CD4-positive, alpha-beta T cell treated with Interleukin-4 for 4 hours (primary cell): ENCODE measurements around the gene WWC1.
"Not testable (repeated sequence)": the region's sequence is repeated elsewhere in the genome, so short reads cannot be mapped to it uniquely, and the experiment has no call there.

Experiments used
- DNase-seq: peaks from one replicate; pipeline ENCODE4 v3.0.0-alpha.2; 2020

The WWC1 gene

DNA sequence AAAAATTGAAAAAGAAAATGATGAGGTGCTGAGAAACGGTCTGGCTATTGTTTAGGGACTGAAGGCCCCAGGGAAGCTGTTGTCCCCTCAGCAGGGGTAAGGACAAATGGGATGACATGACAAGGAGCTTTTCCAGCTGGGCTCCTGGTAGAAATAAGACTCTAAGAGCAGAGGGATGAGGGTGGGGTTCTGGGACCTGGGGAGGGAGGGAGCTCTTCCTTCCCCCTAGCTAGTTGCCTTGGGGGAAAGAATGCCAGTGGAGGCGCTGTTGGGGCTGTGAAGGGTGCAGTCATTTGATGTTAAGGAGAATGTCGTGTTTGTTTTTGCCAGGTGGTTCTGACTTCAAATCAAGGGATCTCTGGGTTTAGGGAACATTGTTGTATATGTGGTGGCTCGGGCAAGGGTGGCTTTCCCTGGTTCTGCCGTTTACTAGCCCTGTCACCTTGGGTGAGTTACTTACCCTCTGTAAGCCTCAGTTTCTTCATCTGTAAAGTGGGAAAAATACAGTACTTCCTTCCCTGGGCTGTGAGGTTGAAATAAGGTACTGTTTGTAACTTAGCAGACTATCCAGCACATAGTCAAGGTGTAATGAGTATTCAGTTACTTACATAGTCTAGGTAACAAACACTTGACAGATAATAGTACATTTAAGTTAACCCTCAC is 47.8 kb downstream of the WWC1 start:
- DNase-seq, result no peak

DNA sequence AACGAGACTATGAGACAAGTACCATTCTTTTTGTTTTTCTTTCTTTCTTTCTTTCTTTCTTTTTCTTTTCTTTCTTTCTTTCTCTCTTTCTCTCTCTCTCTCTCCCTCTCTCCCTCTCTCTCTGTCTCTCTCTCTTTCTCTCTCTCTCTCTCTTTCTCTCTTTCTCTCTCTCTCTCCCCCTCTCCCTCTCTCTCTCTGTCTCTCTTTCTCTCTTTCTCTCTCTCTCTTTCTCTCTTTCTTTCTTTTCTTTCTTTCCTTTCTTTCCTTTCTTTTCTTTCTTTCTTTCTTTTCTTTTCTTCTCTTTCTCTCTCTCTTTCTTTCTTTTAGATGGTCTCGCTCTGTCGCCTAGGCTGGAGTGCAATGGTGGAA is 48.3 kb downstream of the WWC1 start:
- DNase-seq, result not testable (repeated sequence)

DNA sequence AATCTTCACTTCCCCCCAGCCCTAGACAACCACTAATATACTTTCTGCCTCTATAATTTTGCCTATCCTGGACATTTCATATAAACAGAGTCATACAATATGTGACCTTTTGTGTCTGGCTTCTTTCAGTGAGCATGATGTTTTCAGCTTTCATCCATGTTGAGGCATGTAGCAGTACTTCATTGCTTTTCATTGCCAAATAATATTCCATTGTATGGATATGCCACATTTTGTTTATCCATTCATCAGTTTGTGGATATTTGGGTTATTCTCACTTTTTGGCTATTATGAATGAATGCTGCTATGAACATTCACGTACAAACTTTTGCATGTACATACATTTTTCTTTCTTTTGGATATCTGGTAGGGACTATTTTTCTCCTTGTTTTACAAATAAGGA is 49.0 kb downstream of the WWC1 start:
- no peak for DNase-seq

DNA sequence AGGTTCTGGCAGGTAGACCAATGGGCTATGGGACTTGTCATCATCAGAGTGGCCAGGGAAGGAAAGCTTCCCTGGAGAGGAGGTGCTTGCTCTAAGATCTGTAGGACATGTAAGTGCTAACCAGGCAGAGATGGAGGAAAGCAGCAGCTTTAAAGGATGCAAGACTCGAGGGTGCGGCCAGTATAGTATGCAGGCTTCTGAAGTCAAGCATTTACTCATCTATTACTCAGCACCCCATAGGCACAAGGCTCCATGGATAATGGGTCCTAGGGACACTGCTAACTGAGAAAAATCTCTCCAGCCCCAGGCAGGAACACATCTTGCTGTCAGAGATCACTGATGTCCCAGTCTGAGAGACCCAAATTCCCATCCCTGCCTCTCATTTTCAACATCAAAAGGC is 49.7 kb downstream of the WWC1 start:
- no peak for DNase-seq

DNA sequence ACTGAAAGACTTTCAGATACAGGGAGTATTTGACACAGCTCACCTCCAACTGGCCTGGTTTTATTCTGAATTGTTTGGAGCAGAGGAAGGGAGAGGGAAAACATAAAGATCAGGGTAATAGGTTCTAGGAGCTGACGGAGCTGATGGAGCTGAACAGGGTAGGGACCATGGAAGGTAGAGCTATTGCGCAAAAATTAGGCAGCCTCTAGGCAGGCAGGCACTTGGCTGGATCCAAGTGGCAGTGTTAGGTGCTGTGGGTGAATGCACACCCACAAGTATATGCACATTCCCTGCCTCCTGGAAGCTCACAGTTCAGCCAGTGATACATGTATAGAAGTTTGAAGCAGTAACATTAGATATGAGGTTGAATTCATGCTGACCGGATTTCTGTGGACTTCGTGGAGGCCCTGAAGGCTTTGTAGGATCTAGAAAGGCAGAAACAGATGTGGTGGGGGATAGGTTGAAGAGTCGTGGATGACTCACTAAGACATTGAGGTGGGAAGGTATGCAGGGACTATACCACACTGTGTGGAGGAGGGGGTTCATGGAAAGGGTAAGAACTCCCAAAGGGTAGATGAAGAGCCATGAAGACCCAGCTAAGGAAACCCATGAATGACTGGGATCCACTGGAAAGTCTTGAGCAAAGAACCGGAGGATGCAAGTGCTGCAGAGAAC is 50.8 kb downstream of the WWC1 start:
- no peak for DNase-seq

DNA sequence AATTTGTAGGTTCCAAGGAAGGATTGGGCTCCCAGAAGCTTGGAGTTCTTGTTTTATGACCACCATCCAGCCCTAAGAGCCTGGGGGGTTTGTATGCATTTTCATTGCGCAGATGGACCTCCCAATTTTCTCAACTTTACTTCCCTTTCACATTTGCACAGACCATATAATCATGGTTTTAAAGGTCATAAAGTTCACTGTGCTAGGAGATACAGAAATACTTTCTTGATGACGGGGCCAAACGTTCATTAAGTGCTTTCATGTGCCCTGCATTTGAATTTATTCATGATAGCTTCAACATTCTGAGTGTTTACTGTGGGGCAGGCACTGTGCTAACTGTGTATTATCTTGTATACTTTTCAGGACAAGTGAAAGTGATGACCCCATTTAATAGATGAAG is 51.5 kb downstream of the WWC1 start:
- no peak for DNase-seq

DNA sequence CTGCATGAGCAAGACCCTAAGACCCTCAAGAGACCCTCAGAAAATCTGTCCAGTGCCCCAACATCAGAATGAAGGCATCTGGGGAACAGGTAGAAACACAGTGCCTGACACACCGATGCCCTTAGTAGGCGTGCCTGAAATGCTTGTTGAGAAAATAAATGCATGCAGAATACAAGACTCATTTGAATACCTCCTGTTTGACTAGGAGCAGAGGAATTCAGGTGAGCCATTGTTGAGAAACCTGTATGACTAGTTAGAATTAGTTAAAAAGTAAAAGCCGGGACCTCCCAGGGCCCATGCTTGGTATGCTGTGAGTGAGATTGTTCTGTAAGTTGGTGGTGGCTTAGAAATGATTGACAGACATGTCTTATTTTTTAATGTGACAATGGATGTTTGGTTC is 55.0 kb downstream of the WWC1 start:
- DNase-seq, result no peak

DNA sequence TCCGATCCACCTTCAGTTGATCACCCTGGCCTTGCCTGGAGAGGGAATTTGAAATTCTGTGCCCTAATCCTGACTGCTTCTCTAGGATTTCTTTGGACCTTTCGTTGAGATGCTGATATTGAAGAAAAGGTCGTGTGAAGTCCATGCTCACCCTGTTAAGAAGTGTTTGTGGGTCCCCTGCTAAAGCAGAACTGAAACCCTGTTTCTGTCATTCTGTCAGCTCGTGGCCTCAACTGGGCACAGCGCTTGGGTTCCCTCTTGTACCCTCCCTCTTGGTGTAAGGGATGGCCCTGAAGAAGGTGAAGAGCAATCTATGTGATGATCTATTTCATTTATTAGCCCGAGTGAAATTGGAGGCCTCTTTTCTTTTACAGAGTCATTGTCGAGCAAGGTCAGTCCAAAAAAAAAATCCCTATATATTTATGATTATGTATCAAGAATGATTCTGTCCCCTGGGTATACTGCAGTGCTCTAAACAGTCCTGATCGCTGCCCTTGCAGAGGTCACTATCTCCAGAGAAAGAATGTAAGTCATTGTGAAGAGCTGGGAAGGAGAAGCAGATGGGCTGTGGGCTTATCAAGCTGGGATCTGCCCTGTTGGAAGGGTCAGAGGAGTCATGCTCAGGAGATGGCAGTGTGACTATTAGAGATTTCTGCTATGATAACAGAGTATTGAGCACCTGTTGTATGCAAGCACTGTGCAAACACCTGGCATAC is 56.1 kb downstream of the WWC1 start:
- DNase-seq, result no peak

DNA sequence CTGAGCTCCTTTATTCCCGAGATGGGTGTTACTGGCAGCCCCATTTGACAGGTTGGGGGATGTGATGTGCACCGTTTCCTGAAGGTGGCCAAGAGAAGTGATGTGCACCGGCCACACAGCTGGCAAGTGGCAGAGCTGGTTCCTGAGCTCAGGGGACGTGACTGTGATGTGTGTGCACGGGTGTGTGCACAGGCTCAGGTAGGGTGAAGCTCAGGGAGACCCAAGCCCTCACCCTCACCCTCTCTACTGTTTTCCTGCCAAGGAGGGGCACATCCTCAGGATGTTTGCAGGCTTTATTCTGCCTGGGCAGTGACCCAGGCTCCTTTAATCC is 56.6 kb downstream of the WWC1 start:
- no peak for DNase-seq

DNA sequence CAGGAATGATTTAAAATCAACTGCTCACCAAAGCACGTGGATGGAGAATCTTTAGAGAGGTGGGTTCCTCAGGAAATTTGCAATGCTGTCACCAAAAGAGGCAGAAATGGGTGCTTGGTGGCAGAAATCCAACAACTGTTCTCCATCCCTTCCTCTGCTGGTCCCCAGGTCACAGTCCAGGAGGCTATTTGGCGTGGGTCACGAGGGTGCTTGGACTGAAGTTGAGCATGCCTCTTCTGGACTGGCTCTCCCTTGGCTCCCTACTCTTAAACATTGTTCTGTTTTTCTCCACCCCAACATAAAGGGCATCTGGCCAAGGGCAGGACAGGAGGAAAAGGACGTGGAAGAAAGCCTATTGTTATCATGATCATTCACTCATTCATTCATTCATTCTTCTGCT is 58.9 kb downstream of the WWC1 start:
- DNase-seq, result no peak

DNA sequence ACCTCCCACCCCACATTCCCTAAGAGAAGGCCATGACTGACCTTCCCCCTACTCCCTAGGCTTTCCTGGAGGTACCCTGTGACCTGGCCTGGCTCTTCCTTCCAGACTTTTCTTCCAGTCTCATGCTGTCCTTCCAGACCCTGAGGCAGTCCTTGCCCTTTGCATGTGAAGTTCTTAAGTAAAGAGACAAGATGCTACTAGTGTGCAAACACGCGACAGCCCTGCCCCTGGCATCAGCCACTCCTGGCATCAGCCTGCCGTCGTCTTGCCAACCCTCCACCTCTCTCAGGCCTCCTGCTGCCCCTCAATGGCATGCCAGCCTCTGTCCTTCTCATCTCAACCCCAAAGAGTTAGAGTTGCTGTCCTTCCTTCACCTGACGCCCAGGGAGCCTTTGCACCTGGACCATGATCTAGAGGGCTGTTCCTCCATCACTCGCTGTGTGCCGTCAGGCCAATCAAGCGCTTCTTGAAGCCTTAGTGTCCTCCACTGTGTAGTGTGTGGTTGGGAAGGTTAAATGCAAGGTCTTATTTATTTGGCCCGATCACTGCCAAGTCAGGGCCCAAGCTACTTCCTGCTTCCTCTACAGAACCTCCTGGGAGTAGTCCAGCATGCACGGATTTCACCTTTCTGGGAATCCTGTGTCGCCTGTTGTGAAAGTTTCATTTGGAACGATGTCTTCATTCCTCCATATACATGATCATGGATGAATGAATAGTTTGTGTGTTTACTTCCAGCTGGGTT is 61.9 kb downstream of the WWC1 start:
- no peak for DNase-seq

DNA sequence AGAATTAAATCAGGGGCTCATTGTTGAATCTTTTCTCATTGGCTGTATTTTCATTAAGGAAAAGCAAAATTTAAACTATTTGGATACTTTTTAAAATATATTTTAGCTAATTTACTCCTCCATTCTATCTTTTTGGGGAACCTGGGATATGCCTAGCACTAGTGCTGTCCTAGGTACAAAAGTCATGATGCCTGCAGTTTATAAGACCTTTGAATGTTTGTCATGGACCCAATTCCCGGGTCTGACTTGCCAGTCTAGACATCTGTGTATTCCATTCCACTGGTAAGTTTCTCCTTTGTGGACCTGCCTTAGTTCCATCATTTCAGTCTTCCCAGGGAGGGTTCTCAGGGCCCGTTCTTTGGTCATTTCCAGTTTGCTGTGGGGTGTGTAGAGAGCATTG is 63.0 kb downstream of the WWC1 start:
- no peak for DNase-seq

DNA sequence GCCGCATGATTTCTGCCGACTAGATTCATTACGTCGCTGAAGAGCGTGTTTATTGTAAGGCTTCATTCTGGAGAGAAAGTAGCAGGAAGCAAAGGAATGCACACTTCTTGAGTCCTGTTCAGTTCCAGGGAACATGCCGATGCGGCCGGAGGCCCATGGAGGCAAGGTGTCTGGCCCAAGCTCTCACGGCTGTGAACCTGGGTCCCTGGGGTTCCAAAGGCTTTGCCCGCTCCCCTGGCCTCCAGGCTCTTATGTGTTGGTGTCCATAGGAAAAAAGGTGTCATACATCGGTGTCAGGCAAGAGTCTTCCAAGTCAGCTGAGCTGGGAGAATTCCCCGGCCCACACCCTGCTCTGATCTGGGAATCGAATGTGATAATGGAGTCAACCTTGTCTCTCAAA is 64.7 kb downstream of the WWC1 start:
- DNase-seq, result no peak

DNA sequence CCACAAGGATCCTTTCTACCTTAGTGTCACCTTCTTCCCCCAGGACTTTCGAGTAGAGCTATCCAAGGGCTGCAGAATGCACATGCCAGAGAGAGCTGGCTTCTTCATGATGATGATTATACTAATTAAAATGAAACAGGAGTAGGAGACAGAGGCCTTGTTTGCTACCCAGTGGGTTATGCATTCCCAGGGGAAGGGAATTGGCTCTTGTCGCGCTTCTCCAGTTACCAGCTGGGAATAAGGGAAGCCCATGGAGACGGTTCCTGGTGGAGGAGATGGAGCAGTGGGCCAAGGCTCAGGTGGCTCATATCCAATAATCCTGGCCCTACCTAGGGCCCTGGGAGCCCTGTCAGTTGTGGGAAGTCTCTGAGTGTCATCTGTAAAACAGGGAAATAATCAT is 65.1 kb downstream of the WWC1 start:
- no peak for DNase-seq

DNA sequence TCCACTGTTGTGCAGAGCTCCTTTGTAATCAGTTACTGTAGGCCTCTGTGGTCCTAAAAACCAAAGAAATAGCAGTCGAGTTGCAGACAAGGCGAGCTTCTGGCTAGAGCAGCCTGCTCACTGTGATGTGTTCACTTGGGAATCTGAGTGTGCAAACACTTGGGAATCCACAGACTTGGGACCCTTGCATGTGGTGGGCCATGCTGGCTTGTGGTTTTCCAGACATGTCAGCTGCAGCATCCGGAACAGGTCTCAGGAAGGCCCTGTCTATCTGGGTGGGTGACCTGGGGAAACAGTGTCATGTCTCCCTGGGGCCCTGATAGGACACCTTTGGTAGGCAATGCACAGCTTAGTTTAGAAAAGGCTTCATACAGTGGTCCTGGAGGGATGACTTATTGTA is 66.4 kb downstream of the WWC1 start:
- DNase-seq, result no peak

DNA sequence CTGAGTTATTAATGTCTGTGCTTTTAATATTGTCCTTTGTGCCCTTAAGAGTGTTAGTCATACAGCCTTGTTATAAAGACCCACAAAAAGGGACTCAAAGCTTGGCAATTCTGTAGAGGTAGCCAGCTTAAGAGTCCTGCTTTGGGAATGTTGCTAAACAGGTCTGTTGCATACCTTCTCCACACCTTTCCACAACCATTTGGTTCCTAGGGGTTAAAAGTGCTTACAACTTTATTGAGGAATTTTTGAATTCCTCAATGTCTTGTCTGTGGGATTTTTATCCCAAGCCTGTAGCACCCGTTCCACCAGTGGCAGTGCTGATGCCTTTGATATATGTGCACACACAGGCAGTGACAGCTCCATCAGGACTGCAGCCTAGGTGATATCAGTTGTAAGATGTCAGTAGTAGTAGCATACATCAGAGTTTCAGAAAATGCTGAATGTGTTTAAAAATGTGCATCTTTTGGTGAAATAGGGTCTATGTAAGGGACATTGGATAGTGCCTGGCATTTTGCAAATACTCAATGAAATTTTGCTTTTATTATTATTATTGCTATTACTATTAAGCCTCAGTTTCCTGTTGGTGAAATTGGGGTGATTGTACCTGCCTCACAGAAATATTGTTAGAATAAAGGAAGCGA is 68.5 kb downstream of the WWC1 start:
- DNase-seq, result no peak

DNA sequence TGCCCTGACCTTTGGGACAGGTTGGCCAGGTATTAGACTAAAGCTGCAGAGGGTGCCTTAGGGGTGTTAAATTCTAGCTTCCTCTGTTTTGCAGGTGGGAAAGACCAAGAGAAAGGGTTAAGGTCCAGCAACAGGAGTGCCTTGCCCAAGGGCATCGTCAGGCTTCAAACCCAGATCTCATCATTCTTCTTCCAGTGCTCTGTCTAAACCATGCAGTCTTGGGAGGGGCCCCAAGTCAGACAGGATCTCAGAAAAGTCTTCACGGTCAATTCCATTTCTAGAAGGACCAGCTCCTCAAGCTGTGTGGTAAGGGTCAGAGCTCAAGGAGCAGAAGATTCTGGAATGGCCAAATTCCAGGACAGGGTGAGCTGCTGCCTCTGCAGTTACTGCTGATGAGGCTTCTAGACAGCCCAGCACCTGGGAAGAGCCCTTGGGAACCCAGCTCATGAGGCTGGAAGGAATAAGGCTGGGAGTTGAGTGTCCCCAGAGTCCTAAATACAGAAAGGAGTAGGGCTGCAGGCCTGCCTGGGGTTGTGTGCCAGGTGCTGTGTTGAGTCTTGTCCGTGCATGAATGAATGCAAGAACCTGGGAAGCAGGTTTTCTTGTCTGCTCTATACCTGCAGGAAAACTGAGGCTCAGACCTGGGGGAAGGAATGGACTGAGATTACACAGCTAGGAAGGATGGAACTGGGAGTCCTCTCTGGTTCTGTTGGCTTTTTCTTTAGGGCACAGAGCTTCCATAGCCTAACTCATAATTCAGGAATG is 69.3 kb downstream of the WWC1 start:
- DNase-seq, result no peak

DNA sequence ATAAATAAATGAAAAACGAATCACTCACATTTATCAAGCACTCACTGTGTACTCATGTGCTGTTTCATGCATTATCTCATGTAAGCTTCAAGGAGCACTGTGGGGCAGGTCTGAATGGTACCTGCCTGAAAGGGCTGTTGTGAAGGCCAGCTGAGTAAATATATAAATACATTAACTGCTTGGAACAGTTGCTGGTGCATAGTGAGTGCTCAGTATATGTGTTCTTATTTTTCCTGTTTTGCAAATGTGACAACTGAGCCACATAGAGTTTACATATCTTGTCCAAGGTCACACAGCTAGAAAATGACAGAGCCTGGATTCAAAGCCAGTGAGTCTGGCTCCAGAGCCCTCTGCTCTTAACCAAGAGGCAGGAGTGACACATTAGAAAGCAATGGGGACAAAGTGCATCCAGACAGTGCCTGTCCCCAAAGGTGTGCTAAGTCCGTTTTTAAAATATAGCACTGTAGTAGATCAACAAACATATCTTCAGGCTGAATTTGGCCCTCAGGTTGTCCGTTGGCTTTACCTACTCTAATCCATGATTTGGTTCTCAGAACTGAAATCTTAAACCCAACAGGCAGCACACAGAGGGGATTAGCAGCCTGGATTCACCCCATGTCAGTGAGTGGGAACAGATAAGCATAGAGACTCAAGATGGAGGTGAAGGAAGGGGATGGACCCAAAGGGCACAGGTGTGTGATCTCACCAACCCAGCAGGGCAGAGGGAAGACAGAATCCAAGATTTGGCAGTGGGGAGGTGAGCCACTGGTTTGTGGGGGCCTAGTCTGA is 70.8 kb downstream of the WWC1 start:
- no peak for DNase-seq

DNA sequence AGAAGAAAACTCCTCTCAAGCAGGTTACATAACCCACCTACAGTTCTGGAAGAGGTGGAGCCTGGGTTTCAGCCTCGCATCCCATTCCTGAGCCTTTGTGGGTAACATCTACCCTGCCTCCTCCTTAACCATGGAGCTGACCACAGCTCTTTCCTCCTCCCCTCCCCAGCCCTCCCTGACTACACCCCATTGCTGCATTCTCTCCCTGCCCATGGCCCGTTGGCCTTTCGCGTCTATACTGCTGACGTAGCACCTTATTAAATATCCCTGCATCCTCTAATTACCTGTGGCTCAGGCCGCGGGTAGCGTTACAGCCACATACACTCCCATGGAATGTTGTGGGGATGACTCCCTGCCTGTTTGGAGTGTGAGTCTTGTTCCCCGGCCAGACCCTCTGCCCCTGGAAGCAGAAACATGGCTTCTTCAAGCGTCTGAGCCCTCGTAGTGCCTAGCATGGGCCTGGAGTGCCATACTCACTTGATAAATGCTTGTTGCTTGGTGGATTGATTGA is 72.8 kb downstream of the WWC1 start:
- no peak for DNase-seq

DNA sequence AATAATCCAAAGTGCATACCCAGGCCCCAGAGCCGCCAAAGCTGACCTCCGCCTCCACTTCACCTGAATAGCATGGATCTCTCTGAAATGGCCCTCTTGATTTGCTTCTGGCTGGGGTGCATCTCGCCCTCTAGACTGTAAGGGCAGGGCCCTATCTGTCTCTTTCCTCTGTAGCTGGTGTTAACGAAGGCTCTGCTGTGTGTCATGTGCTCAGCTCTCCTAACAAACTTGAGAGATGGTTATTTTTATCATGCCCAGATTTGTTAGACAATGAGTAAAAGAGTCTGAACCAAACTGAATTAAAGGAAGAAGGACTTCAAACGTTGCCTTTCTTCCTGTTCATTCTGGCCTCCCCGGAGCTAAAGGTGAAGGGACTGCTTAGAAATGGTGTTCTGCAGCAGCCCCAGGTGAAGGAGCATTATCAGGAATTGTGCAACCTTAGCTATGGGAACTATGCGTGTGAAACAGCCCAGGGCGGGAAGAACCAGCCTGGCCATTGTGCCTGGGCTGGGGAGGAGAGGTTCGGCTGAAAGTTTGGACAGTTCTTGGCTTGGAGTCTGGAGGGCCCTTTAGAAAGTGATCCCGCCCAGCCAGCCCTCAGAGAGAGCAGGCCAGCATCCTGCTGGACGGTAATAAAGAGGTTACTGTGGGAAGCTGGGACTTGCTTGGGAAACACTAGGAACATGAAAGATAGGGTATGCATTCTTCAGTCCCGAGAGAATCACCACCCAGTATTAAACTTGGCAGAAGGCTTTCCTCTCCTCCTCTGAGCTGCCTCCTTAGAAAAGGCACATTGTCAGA is 73.5 kb downstream of the WWC1 start:
- DNase-seq, result no peak
